GM21367 (cell line): Measurements from ENCODE around the gene PLA2R1.
A peak's percentile ranks its signal among the peaks of the same experiment; 100 is the strongest.
"Not testable (repeated sequence)": the region's sequence is repeated elsewhere in the genome, so short reads cannot be mapped to it uniquely, and the experiment has no call there.

Experiments
- ATAC-seq: cut with Tn5 transposase; IDR thresholded peaks from one replicate; pipeline ENCODE4 v1.9.1; 2021; ENCODE audit not compliant: unreplicated experiment

The PLA2R1 gene

DNA sequence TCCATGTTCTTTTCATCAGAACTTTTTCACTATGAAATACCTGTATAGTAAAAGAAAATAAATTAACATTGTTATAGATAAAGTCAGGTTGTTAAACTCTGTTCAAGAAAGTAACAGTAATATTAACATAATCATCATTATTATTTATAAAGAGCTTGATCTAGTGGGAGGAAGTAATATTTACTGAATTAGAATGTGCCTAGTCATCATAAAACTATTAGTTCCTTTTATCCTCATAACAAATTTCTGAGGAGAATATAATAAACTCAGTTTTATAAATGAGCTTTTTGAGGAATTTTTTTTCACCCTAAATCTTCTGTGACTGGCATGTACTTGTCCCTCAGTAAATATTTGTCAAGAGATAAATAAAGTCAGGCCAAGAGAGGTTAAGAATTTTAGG, 78.4 kb downstream of the PLA2R1 start:
- no peak for ATAC-seq

DNA sequence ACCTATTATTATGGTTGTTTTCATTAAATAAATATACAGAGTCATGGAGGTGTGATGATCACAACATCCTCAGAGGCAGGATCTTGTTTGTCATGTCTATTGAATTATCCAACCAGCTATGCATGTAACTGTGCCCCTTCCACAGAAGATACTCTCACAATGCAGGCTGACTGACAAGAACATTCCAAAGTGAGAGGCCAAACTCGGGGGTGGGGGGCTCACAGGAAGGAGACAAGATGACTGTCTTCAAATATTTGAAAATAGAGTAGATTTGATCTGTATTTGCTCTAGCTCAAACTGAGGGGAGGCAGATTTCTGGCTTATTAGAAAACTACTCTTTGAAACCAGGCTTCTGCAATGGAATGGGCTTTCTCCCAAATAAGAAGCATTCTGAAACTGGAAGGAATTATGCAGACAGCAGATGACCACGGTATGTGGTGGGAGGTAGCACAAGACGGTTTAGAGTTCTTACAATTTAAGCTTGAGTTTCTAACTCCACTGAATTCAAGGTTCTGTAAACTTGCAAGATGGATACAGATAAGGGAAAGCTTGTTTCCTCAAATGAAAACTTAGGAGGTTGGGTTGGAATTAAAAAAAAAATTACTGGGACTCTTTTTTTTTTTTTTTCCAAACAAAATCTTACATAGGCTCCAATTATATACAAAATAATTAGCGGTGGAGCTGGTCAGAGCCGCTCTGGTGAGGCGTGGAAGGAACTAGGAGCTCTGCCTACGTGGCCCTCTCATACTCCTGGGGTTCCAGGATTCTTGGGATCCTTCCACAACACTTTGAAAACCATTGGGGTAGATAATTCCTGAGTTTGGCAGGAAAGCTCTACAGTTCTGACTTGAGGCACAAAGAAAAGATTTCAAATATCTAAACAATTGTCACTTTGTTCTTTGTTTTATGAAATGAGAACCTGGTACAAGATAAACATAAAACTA, 79.3 kb downstream of the PLA2R1 start:
- ATAC-seq = no peak

DNA sequence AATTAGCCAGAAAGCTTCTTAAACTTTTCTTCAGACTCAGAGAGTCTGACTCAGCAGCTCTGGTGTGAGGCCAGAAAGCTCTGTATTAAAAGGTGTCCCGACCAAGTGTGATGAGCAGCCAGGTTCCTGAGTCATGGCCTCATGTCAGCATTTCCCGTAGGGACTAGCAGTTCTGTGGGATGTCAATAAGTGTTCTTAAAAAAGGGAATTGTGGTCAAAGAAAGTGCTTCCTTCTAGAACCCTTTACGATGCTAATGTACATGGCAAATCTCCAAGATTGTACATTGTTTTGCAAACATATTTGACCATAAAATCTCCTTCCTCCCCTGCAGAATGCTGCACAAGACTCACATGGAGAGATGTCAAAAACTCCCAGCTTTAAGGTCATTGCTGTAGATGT, 80.1 kb downstream of the PLA2R1 start:
- ATAC-seq = no peak

DNA sequence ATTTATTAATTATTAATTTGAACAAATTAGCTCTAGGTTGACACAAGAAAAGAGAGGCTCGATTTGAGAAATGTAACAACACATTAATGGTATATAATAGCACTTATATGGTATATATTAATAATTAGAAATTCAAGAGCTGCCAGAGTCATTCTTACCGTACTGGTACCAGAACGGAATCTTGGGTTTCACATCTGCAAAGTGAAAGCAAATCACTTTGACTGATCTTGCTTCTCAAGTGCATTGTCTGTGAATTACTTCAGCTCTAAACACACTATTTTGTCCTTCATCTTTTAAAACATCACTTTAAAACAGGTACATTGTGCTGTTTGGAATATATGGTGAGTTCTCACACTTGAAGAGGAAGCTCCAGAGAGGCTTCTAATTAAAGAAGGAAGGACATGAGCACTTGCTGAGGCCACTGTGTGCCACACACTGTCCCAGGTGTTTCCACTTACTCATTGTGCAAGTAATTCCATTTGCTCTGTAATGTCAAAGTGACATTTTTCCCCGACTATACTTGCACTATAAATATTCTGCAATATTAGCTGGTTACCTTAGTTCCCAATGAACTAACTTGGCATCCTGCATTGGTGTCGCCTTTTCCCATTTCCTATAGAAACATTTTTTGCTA, 85.8 kb downstream of the PLA2R1 start:
- ATAC-seq = no peak

DNA sequence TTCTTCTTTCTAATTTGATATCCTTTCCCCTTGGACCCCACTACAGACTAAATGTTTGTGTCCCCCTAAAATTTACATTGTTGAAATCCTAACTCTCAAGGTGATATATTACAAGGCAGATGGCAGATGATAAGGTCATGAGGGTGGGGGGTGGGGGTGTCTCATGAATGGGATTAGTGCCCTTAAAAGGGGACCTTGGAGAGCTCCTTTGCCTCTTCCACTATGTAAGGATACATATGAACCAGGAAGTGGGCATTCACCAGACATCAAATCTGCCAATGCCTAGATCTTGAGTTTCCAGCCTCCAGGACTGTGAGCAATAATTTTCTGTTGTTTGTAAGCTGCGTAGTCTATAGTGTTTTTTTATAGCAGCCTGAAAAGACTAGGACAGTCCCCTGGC, 89.1 kb downstream of the PLA2R1 start:
- no peak for ATAC-seq

DNA sequence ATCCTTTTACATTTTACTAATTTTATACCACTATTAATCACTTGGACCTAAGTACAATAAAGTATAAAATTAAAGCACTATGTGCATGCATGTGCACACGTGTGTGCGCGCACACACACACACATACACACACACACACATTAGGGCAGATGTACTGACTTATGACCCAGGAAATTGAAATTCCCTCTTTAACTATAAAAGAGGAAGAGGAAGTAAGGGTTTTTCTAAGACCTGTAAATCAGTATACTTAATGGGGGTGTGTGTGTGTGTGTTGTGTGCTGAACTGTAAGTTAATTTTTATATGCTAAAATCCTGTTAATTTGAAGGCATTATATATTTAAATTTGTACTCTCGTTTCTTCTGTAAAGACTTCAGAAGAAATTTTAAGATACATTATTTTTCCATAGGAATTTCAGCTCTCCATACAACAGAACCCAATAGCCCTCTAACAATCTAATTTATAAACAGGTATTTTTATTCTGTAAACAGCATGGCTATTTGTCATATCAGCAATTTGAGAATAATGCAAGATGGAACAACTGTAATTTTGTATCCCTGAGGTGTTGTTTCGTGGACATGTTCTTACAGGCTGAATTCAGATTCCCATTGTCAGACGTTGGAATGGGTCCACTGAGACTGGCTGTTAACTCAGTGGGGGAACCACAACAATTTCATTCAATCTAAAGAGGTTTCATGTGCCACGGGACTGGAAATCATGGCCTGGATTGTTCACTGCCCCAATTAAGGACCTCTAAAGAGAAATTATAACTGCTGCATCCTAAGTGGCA, 90.9 kb downstream of the PLA2R1 start:
- ATAC-seq = no peak

DNA sequence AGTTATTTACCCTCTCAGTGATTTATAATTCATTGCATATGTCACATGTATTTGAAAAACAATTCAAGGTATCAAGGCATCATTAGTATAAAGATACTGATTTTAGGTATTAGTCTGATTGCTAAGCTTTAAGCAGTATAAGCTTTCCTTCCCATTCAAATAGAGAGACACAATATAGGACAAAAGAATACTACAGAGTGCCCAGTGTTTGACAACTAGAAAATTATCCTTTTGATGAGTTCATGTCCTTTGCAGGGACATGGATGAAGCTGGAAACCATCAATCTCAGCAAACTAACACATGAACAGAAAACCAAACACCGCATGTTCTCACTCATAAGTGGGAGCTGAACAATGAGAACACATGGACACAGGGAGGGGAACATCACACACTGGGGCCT, 91.9 kb downstream of the PLA2R1 start:
- ATAC-seq = not testable (repeated sequence)

DNA sequence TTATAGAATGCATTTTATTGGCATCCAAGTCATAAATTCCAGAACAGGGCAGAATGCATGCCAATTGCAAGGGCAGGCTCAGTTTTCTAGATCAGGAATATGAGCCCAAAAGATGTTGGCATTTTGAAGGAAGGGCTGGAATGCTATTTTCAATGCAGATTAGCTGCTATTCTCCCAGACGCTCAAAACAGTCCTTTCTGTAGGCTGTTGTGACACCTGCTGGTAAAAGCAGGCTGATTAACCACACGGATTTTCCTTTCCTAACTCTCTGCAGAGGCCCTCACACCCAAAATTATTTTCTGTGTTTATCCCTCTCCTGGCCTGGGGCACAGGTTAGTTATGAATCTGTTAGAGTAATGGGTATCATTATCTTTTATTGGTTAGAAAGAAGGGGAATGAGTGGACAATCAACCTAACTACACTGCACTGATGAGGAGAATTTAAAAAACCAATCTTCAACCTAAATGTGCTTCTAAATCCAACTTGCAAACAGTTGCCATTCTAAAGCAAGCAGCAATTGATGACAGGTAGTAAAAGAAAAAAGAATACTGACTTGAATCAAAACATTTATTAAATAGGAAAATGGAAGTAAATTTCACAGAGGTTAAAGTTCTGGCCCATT, 94.0 kb downstream of the PLA2R1 start:
- ATAC-seq = no peak

DNA sequence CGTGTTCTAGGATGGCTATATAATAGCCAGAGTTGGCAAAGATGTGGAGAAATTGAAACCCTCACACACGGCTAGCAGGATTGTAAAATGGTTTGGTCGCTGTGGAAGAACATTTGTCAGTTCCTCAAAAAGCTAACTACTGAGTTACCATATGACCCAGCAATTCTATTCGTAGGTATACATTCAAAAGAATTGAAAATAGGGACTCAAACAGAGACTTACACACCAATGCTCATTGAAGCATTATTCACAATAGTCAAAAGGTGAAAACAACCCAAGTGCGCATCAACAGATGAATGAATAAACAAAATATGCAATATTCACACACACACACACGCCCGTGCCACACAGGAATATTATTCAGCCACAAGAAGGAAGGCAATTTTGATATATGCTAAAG, 98.7 kb downstream of the PLA2R1 start:
- peak; percentile 62 for ATAC-seq

DNA sequence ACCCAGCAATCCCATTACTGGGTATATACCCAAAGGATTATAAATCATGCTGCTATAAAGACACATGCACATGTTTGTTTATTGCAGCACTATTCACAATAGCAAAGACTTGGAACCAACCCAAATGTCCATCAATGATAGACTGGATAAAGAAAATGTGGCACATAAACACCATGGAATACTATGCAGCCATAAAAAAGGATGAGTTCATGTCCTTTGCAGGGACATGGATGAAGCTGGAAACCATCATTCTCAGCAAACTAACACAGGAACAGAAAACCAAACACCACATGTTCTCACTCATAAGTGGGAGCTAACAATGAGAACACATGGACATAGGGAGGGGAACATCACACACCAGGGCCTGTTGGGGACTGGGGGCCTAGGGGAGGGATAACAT, 99.9 kb downstream of the PLA2R1 start:
- not testable (repeated sequence) for ATAC-seq

DNA sequence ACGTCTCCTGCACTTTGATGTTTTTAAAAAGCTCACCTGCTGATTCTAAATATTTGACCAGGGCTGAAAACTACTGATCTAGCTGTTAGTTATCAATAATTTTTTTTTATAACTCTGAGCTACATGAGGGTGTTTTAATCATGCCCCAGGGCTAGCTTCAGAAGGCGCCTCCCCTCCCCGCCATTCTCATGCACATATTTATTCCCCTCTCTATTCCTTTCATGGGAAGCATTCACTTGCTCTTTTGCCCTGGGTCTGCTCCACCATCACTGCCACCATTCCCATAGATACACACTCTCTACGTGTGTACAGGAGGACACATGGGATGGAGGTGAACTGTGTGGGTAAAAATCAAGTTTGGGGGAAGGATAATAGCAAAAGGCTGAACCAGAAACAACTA, 101.0 kb downstream of the PLA2R1 start:
- no peak for ATAC-seq

DNA sequence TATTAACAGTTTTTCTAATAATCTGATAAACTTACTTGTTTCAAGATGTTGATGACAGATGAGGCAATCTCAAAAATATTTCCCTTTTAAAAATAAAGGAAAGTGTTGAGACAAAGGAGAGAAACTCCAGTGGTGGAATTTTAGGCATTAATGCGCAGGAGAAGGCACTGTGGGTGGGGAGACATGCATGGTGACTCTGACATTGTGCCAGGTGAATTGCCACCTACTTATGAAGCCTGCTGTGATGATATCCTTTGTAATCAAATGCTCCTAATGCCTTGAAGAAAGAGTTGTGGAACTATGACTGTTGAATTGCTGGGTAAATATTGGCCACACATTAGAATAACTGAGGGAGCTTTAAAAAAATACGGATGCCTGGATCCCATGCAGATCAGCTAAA, 101.4 kb downstream of the PLA2R1 start:
- no peak for ATAC-seq

DNA sequence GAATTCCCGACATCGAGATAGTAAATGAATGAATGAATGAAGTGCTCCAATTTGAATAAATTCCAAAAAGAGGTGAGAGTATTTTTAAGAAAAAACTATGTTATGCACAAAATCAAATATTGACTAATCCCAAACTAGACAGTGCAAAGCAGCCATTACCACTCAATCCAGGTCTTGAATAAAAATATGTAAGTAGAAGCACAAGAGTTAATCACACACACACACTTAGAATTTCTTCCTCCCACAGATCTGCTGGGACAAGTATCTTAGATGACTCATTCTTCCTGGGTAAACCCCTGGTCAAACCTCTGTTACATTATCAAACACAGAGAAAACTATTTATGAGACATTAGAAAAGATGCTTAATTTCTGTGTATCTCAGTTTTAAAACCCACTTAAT, 102.0 kb downstream of the PLA2R1 start:
- ATAC-seq = peak; percentile 53

DNA sequence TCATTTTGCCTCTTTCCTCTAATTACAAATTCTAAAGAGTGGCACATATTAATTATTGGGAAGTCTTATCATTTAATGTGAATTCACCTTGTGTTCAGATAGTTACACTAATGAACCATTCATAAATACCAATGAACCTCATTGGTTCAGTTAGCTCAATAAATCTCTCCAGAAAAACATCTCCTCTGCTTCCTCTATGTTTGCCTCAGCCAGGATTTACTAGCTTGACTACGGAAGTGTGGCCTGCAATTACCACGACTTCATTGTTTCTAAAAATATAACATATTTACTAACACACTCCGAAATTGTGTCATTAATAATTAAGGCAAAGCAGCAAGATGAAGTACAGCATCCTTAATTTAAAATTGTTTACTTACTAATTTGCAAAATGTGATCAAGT, 103.3 kb downstream of the PLA2R1 start:
- no peak for ATAC-seq

DNA sequence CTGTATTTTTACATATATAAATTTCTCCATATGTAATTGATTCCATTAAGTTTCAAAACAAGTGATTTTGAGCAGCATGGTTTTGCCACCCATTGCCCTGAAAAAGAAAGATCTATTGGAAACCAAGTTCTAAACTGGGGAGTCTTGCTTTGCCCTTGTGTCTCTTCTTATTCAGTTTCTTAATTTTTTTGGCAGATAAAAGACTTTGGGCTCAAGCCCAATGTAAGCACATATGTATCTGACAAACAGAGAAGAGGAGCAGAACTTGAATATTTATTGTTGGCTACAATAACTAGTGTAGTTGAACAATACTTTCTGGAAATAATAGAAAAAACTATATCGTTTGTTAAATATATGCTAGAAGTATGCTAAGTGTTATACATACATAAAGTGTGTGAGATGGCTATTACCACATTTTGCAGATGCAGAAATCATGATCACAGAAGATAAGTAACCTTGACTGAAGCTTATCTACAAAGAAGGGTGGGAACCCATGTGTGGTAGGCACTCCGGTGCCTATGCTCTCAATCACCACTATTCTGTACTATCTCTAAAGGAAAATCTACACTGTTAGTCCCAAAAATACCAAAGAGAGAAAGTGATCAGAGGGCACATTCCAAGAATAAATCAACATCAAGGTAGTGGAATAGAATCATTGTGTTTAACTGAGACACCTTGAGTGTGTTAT, 109.1 kb downstream of the PLA2R1 start:
- no peak for ATAC-seq

DNA sequence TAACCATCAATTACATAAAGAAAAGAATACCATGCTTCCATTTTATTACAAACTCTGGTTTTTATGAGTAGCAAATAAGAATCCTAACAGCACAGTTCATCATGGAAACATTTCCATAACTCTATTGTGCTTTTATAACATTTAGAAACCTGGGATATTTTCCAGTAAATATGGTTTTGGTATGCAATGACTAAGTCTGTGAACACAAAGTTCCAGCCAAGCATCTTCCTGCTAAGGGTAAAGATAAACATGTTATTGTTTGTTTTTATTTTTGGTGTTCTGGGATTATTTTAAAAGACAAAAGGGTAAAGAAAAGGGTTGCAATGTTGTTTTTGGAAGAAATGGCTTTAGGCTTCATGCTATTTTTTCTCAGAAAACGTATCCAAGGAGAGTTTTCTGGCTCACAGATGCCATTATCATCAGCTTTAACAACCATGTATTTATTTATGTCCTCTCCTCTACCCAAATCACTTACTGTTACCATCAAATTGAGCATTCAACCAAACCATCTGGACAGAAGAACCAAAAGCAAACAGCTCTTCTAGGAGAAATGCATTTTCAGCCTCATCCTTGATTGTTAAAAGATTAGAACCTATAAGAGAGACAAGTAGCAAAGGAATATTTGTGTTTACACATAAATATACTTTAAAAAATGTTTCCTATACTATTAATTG, 116.0 kb downstream of the PLA2R1 start:
- no peak for ATAC-seq

DNA sequence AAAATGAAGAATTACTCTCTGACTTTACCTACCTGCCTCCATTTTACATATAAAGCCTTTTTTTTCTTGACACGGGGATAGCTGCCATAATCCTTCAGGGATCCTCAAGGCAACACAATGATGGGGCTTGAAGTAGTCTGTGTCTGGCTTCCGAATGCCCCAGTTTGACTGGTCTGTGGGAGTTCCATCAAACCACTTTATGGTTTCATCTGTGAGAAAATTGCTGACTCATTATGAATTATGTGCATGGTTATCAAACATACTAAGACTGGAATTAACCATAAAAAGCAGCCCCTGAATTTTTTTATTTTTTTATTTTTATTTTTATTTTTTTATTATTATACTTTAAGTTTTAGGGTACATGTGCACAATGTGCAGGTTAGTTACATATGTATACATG, 117.5 kb downstream of the PLA2R1 start:
- no peak for ATAC-seq

DNA sequence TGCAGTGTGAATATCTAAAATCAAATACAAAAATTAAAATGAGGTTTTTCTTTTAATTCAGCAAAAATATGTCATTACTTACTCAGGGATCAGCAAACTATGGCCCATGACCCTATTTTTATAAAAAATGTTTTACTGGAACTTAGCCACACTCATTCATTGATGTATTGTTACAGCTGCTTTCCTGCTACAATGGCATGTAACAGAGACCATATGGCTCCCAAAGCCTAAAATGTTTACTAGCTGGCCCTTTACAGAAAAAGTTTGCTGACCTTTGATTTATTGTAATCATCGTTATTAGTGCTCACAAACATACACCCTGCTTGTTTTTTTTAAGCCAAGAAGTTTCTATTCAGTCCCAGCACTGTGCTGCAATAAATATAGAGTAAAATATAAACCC, 120.3 kb downstream of the PLA2R1 start:
- ATAC-seq = no peak

DNA sequence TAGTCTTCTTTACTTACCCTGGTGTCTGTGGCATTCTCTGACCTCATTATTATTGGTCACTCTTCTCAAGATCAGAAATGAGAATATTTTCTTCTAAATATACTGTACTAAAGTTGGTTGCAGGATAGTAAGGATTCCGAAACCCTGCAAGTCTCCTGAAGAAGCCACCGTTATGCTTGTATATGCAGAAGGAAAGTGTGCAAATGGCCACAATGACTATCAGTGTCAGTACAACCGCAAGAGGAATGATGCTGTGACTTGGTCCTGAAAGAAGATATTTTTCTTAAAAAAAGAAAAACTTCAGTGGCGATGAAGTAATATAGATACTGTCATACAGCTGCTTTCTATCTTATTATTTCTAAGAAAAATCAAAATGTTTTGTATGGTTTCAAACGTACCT, 120.7 kb downstream of the PLA2R1 start:
- ATAC-seq = no peak

DNA sequence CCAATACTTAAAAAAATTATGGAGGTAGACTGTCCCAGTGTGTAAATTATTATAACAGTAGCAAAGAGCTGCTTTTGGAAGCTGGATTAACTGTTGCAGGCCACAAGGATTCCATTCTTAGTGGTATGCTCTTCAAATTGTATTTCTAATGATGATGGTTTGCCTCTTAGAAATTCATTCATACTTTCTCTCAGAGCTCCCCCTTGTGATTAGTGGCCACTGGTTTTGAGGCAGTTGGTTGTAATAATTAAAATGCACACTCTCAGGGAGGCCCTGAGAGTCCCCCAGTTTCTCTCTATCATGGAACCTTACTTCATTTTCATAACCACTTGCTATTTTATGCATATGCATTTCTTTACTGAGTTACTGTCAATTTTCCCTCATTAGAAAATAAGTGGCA, 122.5 kb downstream of the PLA2R1 start:
- peak; percentile 83 for ATAC-seq
